NCI-H2196 treated with DMSO at 0.1 percent for 48 hours (cell line): ENCODE results near the gene MED13L.
"Not testable (repeated sequence)": the region's sequence is repeated elsewhere in the genome, so short reads cannot be mapped to it uniquely, and the experiment has no call there.

ENCODE experiments used
- DNase-seq: peaks from one replicate; lab custom pipeline; 2025; ENCODE audit not compliant: unreplicated experiment; lab: John Stamatoyannopoulos, UW

The MED13L gene

DNA sequence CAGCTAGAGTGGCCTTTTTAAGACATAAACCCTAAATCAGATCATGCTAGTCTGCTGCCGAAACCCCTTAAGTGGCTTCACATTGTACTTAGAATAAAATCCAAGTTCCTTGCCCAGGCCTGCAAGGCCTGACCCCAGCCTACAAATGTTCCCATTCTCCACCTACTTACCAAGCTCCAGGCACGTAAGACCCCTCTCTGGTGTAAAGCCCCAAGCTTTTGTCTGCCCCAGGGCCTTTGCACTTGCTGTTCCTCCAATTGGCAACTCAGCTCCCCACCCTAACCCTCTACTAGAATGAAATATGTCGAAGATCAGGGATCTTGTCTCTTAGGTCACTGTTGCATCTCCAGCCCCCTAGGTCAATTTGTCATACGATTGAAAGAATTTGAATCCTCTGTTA is 27.1 kb upstream of the MED13L start:
- DNase-seq: no peak

DNA sequence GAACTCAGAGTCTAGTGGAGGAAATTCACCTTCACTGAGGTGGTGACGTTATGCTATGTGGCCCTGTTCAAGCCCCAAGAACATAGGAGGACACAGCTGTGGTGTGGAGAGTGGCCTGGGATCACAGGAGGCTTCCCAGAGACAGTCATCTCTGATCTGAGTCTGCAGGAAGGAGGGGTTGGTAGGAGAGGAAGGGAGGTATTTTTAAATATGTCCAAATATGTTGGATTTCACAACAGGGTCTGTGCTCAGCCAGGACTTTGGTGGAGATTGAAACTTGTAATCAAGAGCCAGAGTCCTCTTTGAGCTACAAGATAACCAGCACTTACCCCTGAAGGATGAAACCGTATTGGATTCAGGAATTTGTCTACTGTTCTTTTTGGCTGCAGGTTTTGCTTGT is 26.4 kb upstream of the MED13L start:
- DNase-seq: no peak

DNA sequence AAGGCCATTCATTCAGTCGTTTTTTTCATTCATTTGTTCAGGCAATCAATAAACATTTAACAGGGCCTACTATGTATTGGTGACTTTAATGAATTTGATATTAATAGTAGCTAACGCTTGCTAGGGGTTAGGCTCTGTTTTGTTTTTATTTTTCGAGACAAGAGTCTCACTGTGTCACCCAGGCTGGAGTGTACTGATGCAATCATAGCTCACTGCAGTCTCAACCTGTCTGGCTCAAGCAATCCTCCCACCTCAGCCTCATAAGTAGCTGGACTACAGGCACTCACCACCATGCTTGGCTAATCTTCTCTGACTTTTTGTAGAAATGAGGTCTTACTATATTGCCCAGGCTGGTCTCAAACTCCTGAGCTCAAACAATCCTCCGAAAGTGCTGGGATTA is 25.6 kb upstream of the MED13L start:
- no peak for DNase-seq

DNA sequence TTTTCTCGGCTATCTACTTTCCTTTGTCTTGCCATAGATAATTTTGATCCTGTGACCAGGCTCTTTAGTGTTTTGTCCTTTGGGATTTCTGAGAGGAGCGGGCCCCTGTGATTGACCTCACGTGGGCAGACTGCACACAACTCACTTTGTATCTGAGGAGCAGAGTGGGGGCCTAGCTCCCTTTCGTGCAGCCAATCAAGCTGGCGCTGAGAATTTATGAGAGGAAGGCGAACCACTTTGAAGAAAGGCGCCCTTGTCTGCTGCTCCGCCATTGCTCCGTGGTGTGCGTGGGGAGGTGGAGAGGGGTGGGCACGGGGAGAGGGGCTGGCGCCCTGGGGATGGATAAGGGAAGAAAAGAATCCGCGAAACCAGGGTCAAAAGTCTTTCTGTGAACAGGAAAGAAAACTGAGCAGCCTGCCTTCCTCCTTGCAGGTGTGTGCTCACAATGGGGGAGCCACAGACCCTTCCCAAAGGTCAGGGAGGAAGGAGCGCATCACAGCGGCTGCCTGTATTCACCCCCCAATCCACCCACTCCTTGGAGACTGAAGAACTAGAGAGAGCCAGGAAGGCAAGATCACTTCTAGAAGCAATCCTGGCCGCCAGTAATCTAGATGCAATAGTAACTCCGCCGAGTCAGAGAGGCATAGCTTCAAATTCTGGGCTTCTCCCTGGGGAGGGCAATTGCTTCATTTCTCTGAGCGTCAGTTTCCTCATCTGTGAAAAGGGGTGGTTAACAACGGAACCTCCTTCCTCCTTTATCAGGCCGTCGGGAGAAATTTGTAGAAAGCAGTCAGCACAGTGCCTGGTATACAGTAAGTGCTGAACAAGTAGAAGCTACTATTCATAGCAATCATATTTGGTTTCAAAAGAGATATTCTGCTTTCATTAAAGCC is 24.9 kb upstream of the MED13L start:
- no peak for DNase-seq

DNA sequence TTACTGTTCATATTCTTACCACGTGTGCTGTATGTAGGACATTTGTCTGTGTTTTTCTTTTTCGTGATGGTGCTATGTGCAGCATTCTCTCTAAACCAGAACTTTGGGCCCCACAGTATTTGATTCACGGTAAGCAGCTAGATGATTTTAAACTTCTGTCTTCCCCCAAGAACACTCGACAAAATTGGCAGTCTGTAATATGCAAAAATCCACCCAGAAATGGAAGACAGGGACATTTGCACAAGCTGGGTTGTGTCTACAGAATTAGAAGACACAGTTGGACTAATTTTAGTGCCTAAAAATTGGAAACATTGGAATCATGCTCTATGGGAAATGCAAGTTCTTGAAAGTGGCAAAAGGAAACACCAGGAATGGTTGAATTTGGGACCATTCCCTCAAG is 24.1 kb upstream of the MED13L start:
- no peak for DNase-seq

DNA sequence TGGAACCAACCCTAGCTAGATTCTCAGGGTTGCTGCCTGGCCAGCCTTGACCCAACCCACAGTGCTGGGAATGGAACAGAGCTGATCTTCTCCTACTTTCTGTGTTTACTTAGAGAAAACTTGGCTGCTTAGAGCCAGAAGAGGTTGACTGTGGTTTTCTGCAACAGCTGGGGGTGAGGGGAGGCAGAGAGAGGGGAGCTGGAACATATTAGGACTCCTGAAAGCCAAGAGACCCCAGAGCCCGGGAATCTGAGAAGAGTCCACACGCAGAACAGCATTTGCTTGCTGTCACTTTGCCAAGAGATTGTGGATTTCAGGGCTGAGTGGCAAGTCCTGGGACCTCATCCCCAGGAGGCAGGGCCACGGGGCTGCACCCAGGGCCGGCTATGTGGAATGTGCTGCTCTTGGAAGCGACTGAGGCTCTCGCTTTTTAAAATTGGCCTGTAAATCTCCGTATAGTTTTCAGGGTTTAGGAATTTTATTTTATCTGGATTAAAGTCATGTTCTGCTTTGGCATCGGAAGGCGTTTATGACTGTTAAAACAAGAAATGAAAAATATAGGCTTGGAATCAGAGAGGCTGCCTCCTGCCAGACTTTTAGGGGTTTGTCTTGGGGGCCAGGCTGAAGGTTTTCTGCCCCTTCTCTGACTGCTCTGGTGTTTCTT is 22.3 kb upstream of the MED13L start:
- no peak for DNase-seq

DNA sequence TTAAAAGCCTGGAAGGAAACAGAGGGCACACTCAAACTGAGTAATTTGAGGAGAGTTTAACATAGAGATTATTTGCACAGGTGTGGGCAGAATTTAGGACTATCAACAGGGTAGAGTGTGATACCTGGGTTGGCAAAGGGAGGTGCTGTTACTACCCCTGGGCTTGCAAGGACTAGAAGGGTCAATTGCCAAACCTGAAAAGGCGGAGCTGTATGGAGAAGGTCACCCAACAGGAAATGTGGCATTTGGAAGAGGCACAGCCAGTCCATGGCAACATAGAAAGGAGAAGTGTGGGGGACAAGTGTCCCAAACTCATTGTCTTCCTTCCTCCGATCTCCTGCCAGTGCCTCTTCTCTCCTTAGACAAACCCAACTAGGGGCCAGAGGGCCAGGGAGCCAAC is 21.6 kb upstream of the MED13L start:
- peak; percentile 39 for DNase-seq

DNA sequence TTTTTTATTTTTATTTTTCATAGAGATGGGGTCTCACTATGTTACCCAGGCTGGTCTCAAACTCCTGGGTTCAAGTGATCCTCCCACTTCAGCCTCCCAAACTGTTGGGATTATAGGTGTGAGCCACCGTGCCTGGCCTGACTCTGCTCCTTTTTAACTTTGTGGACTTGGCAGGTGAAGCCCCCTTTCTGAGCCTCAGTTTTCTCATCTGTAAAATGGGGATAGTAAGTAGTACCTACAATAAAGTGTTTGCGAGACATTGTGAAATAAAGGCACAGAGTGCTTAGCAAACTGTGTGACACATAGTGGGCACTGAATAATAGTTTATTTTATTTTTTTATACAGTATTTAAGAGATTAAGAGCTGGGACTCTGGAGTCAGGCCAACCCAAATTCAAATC is 21.1 kb upstream of the MED13L start:
- DNase-seq: no peak

DNA sequence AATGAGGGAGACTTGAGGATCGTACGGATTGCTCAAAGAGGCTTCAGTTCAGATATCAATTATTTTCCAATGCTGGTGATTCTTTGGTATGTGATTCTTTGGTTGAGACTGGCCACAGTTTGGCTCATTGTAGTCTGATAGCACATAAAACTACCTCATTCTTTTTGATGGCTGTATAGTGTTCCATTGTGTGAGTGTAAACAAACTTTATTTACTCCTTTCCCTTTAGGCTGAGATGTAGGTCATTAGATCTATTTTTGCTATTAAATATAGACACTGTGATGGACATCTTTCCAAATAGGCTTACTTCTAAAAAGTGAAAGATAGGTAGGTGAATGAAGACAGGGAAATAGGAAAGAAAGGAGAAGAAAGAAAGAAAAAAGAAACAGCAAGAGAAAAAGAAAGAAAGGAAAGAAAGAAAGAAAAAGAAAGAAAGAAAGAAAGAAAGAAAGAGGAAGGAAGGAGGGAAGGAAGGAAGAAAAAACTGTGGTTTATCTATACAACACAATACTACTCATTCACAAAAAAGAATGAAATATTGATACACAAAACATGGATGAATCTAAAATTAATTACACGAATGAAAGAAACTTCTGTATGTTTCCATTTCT is 19.8 kb upstream of the MED13L start:
- no peak for DNase-seq

DNA sequence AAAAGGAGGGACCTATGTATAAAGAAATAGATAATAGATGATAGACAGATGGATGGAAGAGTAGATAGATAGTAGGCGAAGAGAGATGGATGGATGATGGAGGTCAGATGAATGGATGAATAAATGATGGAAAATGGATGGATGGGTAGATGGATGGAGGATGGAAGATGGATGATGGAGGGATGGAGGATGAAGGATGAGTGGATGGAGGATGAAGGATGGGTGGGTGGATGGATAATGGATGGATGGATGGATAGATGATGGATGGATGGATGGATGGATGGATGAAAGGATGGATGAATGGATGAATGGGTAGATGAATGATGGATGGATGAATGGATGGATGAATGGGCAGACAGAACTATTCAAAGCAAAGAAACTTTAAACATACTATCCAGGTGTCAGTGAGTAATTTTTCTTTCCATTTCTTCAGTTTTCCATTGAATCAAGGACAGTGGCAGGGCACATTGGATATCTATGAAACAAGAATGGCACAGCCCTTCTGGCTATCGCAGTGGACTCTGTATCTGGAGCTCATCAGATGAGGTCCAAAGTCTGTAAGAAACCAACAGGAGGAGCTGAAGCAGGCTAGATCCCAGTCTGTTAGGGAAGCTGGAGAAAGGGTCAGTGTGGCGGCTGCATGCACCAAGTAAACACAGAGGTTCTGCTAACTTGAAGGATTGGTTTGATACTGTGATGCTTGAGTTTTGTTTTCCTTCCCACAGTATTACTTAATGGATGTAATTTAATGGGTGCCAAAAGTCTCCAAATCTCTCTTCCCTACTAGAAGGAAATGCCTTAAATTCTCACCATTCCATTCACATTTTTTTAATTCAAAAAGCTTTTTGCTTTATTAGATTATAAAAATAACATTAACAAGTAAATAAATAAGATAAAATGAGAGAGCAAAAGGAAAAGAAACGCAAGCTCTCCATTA is 18.1 kb upstream of the MED13L start:
- no peak for DNase-seq

DNA sequence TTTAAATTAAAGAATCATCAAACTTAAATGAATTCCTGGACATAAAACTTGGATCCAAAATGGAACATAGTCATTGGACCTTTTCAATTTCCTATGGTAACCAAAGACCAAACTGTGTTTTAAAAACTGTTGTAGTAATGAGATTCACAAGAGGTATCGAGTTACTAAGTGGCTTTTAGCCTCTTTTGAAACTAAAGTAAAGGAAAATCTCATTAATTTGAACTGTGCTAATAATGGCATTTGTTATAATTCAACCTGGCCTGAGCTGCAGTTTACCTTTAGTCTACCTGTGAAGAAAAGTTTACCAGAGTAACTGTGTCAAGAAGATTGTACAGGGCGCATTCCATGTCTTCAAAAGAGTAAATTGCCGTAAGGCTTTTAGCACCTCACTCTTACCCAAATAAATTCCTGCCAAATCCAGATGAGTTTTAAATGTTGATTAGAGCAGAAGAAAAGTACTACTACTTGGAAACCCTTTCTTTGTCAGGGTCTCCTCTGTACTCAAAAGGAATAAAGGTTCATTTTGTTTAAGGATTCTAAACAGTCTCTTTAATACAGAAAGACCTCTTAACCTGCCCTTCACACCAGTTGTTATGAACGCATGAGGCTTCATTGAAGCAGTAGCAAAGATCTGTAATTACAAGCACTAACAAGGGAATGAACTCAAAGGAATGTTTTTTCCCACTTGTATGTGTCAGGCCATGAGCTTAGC is 17.1 kb upstream of the MED13L start:
- no peak for DNase-seq

DNA sequence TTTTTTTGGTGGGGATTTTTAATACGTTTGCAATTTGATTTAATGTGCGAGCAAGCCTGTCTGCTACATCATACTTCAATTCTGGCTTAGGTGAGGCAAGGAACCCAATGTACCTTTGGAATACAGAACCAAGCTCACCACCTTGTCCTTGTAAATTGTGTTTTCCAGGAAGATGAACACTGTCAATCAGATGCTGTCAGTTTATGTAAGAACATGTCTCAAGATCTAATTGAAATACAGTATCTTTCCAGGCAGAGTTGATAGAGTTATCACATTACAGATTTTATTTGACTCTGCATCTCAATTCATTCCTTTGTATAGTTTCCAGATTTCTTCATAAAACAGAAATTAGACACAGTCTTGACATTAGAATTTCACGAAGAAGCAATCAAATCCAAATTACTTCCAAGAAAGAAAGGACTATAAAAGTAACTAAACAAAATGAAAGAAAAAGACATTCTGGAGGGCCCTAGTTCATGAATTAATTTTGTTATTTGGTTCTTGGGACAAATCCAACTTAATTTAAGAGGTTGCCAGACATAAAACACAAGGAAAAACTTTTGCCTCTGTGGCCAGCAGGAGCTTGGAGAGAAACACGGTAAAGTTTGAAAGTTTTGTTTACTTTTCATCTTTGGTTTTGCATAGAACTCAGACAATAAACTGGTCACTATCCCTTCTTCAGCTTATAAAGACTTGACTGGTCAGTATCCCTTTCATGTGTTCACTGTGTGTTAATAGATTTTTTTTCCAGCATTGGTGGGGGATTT is 16.4 kb upstream of the MED13L start:
- no peak for DNase-seq

DNA sequence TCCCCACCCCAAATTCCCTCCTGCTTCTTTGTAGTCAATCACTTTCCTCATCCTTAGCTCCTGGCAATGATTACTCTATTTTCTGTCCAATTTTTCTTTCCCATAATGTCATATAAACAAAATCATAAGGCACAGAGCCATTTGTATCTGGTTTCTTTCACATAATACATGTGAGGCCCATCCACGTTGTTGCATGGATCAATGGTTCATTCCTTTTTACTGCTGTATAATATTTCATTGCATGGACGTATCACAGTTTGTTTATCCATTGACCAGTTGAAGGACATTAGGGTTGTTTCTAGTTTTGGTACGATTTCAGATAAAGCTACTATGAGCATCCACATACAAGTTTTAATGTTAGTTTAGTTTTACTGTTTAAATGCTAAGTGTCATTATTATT is 13.7 kb upstream of the MED13L start:
- no peak for DNase-seq

DNA sequence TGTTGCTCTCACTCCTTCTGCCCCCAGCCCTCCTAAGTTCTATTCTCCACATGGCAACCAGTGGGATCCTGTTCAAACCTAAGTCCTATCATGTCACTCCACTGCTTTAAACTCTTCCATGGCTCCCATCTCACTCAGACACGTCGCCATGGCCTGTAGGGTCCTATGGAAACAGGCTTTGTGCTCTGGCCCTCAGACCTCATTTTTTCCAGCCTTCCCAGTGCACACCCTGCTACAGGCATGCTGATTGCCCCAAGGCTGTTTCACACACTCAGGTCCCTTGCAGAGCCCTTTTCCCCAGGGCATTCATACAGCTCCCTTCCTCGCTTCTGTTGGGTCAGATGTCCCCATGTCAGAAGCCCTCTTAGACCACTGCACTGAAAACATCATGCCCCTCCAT is 11.2 kb upstream of the MED13L start:
- DNase-seq: no peak

DNA sequence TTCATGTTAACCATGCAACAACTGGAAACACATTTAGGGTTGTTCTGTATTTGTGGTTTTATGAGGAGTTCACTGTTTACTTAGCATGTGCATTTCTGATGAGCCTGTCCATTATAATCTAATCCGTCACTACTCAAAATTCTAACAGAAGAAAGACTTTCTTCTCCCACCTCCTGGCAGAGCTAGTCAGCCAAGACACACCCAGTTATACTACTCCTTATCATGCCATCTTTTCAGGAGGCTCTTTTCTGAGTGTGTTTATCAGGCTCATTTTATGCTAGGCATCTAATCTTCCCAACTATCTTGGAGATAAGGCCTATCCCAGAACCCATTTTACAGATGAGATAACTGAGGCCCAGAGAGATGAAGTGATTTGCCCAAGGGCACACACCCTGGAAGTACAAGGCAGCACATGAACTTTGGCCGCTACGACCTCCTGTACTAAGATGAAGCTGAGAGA is 10.4 kb upstream of the MED13L start:
- DNase-seq: no peak

DNA sequence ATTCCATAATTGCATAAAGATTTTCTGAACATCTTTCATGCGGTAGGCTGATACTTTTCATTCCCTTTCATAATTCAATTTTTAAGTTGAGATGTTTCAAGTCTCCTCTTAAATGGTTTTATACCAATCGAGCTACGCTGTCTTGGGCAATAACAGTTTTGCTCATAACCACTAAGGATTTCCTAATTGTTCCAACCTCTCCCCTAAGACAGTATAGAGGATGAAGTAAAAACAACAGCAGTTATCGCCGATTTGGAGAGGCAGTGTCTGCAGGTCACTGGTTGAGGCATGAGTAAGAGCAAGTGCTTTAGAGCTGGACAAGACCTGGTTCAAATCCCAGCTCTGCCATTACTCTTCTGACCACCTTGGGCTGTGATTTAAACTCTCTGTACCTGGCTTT is 6.9 kb upstream of the MED13L start:
- DNase-seq: no peak

DNA sequence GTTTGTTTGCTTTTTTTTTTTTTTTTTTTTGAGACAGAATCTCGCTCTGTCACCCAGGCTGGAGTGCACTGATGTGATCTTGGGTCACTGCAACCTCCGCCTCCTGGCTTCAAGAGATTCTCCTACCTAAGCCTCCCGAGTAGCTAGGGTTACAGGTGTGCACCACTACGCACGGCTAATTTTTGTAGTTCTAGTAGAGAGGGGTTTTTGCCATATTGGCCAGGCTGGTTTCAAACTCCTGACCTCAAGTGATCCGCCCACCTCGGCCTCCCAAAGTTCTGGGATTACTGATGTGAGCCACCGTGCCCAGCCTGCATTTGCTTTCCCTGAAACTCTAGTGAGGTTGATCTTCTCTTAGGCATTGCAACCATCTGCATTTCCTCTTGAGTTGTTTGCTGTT is 6.4 kb upstream of the MED13L start:
- DNase-seq: not testable (repeated sequence)

DNA sequence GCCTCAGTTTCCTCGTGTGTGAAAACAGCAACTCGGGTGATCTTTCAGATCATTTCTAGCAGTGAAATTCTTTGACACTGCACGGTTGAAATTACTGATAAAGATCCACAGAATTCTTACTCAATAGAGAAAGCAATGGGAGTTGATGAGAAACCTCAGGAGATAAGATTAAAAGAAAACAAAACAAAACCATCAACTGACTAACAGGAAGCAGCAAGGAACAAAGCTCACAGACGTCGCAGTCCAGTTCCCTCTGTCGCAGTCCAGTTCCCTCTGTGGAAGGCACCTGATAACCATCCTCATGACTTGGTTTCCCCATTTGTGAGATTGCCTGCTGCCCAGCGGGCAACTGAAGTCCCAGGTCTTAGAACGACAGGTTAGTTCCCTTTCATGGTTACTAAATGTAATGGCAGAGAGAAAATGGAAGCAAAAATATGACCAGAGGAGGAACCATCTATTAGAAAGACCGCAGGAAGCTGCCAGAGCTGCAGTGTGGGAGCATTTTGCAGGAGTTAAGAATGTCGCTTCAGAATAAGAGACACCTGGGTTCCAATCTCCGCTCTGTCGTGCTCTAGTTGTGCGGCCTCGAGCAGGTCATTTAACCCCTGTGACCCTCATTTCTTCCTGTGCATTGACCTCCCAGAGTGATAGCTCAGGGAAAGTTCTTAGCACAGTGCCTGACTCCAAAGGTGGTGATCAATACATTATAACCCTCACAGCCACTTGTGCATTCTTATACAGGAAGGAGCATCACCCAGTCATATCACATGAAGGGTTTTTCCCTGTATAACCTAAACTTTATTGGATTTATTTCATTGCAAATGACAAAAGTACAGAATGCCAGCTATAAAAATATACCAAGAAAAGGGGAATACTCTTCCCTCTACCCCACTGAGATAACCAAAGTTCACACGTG is 5.1 kb upstream of the MED13L start:
- DNase-seq: no peak
